ENCODE measurements around the gene LRBA. TPM values are rescaled to one million over a fixed set of nuclear protein-coding genes. Genes with fewer than 3 reads are reported as not detected.

The LRBA gene
- total RNA-seq, 1 donor from 2014 or later = 28.2 TPM

DNA sequence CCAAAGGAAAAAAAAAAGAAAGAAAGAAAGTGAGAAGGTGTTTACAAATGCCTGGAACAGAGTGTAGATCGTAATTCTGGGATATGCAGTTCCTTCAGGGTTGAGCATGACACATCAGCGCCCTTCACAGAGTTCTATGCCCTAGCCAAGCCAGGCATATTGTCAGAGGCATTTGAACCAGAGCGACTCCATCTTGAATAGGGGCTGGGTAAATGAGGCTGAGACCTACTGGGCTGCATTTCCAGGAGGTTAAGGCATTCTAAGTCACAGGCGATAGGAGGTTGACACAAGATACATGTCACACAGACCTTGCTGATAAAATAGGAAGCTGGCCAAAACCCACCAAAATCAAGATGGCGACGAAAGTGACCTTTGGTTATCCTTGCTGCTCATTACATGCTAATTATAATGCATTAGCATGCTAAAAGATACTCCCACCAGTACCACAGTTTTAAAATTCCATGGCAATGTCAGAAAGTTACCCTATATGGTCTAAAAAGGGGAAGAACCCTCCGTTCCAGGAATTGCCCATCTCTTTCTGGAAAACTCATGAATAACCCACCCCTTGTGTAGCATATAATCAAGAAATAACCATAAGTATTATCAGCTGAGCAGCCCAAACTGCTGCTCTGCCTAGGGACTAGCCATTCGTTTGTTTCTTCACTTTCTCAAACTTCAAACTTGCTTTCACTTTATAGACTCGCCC lies 23.5 kb upstream of the LRBA start:
- Mint-ChIP-seq H3K4me3 (no peak overlapping the region), H3K4me1 (no peaks in the 10 kb centered on the region), H3K9me3 (no peaks in the 10 kb centered on the region), H3K27ac (ENCODE audit: unreplicated experiment) (no peak overlapping the region), H3K27me3 (ENCODE audit: low read depth) (no peaks in the 10 kb centered on the region), H3K36me3 (ENCODE audit: low read depth) (no peaks in the 10 kb centered on the region)
- no peak for DNase-seq (ENCODE audit: low read depth, low spot score)
- TF ChIP-seq, protein P1, sequence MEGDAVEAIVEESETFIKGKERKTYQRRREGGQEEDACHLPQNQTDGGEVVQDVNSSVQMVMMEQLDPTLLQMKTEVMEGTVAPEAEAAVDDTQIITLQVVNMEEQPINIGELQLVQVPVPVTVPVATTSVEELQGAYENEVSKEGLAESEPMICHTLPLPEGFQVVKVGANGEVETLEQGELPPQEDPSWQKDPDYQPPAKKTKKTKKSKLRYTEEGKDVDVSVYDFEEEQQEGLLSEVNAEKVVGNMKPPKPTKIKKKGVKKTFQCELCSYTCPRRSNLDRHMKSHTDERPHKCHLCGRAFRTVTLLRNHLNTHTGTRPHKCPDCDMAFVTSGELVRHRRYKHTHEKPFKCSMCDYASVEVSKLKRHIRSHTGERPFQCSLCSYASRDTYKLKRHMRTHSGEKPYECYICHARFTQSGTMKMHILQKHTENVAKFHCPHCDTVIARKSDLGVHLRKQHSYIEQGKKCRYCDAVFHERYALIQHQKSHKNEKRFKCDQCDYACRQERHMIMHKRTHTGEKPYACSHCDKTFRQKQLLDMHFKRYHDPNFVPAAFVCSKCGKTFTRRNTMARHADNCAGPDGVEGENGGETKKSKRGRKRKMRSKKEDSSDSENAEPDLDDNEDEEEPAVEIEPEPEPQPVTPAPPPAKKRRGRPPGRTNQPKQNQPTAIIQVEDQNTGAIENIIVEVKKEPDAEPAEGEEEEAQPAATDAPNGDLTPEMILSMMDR (conservative IDR thresholded peaks at IDR 0.05) = no peak

DNA sequence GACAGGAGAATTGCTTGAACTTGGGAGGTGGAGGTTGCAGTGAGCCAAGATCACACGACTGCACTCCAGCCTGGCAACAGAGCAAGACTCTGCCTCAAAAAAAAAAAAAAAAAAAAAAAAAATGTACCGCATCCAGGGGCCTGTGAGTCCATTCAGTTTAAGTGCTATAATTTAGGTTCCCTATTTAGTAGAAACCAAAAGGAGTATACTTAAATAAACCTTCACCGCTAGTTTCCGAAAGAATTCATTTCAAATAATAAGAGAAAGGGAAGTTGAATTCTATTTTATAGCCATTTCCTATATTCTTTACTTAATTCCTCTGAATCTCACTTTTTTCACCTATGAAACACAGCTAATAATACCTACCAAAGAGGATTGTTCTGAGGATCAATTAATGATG lies 20.8 kb upstream of the LRBA start:
- Mint-ChIP-seq H3K27ac (ENCODE audit: unreplicated experiment) (no peak overlapping the region), H3K9me3 (no peaks in the 10 kb centered on the region), H3K36me3 (ENCODE audit: low read depth) (no peaks in the 10 kb centered on the region), H3K27me3 (ENCODE audit: low read depth) (no peaks in the 10 kb centered on the region), H3K4me3 (no peak overlapping the region), H3K4me1 (no peaks in the 10 kb centered on the region)
- TF ChIP-seq, protein P1 (conservative IDR thresholded peaks at IDR 0.05) = no peak
- DNase-seq (ENCODE audit: low read depth, low spot score) = no peak

DNA sequence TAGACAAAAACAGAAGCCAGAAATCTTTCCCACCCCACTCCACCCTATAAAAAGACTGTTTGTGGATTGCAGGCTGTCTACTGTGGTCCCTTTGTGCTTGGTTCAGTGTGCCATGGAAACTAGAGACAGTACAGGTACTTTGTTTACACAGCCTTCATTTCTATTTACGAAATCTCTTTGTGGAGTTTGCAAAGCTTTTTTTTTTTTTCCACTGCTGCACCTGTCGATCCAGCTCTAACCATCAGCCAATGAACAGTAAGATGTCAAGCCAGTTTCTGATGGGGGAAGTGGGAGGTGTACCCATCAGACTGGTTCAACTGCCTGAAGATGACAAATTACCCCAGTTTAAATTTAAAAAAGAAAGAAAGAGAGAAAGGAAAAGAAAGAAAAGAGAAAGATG lies 20.2 kb upstream of the LRBA start:
- Mint-ChIP-seq H3K9me3 (no peaks in the 10 kb centered on the region), H3K36me3 (ENCODE audit: low read depth) (no peaks in the 10 kb centered on the region), H3K27ac (ENCODE audit: unreplicated experiment) (no peak overlapping the region), H3K4me1 (no peaks in the 10 kb centered on the region), H3K4me3 (no peak overlapping the region), H3K27me3 (ENCODE audit: low read depth) (no peaks in the 10 kb centered on the region)
- TF ChIP-seq, protein P1 (conservative IDR thresholded peaks at IDR 0.05) = no peak
- no peak for DNase-seq (ENCODE audit: low read depth, low spot score)

DNA sequence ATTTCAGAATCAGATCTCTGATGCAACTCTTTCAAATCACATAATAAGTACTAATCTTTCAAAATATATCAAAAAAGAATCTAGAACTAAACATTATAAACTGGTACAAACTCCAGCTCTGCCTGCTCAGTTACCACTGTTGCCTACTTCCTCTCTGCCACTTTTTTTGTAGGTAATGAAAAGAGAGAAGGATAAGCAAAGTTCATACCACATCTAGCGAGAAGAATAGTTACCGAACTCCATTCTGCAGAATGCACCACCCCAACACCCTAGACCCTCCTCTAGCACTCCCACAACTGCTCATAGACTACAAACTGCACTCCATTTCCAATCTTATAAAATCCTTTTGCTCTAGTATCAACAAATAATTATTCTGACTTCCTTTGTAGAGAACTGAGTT lies 19.7 kb upstream of the LRBA start:
- no peaks in the 10 kb centered on the region for H3K36me3 Mint-ChIP-seq (ENCODE audit: low read depth)
- TF ChIP-seq, protein P1 (conservative IDR thresholded peaks at IDR 0.05) = no peak
- no peak overlapping the region for H3K4me3 Mint-ChIP-seq
- H3K27me3 Mint-ChIP-seq (ENCODE audit: low read depth) = no peaks in the 10 kb centered on the region
- no peak for DNase-seq (ENCODE audit: low read depth, low spot score)
- no peak overlapping the region for H3K27ac Mint-ChIP-seq (ENCODE audit: unreplicated experiment)
- H3K9me3 Mint-ChIP-seq = no peaks in the 10 kb centered on the region
- H3K4me1 Mint-ChIP-seq = no peaks in the 10 kb centered on the region

DNA sequence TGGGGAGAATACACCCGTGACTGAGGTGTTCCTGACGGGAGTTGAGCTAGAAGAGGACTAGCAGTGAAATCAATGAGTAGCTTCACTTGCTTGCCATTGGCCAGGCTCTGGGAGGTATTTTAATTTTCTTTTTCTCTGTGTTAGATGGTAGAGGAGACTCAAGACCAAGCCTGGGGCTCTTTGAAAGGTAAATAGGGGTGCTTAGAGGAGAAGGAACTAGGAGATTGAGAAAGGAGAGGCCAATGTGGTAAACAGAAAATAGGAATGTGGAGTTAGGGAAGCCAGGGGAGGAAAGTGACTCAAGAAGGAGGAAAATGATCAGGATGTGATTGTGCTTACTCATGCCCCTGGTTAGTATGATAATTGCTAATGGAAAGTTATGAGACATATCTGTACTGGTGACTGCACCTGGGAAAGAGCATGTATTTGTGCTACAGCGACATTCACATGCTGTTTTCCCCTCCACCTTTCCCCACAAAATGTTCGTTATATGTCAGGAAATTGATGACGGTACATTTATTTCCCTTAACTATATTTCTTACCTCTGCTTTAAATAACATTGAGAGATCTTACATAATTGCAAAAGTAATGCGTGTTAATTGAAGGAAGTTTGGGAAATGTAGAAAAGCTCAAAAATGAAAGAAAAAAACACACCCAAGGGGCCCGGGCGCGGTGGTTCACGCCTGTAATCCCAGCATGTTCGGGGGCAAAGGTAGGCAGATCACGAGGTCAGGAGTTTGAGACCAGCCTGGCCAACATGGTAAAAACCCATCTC lies 16.9 kb upstream of the LRBA start:
- H3K27me3 Mint-ChIP-seq (ENCODE audit: low read depth) = no peaks in the 10 kb centered on the region
- H3K9me3 Mint-ChIP-seq = no peaks in the 10 kb centered on the region
- DNase-seq (ENCODE audit: low read depth, low spot score) = no peak
- H3K27ac Mint-ChIP-seq (ENCODE audit: unreplicated experiment) = no peak overlapping the region
- H3K36me3 Mint-ChIP-seq (ENCODE audit: low read depth) = no peaks in the 10 kb centered on the region
- H3K4me1 Mint-ChIP-seq = no peaks in the 10 kb centered on the region
- H3K4me3 Mint-ChIP-seq = no peak overlapping the region
- TF ChIP-seq, protein P1 (conservative IDR thresholded peaks at IDR 0.05) = no peak
